A549 (cell line): ENCODE data around the gene CAMK2N2.

Experiments used
- CBX2 ChIP-seq: fragments of 200-600 bp; sonication (generic); IDR thresholded peaks from 2 replicates; pipeline ENCODE4 v1.6.1; 2016; ENCODE audit warnings: low read depth, mild to moderate bottlenecking, borderline replicate concordance
- CBX8 ChIP-seq: fragments of 200-600 bp; sonication (generic); IDR thresholded peaks from 2 replicates; pipeline ENCODE4 v1.6.1; 2016
- EP300 ChIP-seq, 2 experiments: fragments of >200 bp; sonication (Bioruptor Twin); formaldehyde crosslinking; IDR thresholded peaks; 2 replicates in 1 of 2; 3 replicates in 1 of 2; pipeline ENCODE4 v1.6.1; 2016 to 2017
- KDM1A ChIP-seq: fragments of 200-600 bp; sonication (generic); IDR thresholded peaks from 2 replicates; pipeline ENCODE4 v1.6.1; 2016; ENCODE audit warnings: low read depth, mild to moderate bottlenecking
- MYC ChIP-seq: IDR thresholded peaks from 2 replicates; pipeline ENCODE4 v1.6.1; 2012; ENCODE audit warnings: mild to moderate bottlenecking, inconsistent platforms, low read length, improper control_type of control experiment, borderline replicate concordance
- POLR2A ChIP-seq: IDR thresholded peaks from 2 replicates; pipeline ENCODE4 v1.6.1; 2012; ENCODE audit warnings: mild to moderate bottlenecking, low read length
- RAD21 ChIP-seq, 2 experiments: fragments of >200 bp in 1 of 2; sonication (Bioruptor Twin) in 1 of 2; formaldehyde crosslinking in 1 of 2; IDR thresholded peaks in 1 of 2; conservative IDR thresholded peaks in 1 of 2; 2 replicates in 1 of 2; 3 replicates in 1 of 2; pipeline ENCODE4 v1.6.1; 2012 to 2018; ENCODE audit warnings: inconsistent platforms in 1 of 2
- RCOR1 ChIP-seq: fragments of 150-350 bp; IDR thresholded peaks from 2 replicates; pipeline ENCODE4 v1.6.1; 2014; ENCODE audit warnings: antibody characterized with exemption, low read length, low read depth
- ZC3H11A ChIP-seq: fragments of 450-650 bp; IDR thresholded peaks from 2 replicates; pipeline ENCODE4 v1.6.1; 2014; ENCODE audit warnings: antibody characterized with exemption, mild to moderate bottlenecking
- TF ChIP-seq, protein P1 (sequence below): fragments of >200 bp; sonication (Bioruptor Twin); formaldehyde crosslinking; IDR thresholded peaks from 3 replicates; pipeline ENCODE4 v1.5.1; 2016
- TF ChIP-seq, protein P2 (sequence below): fragments of 200-600 bp; sonication (generic); IDR thresholded peaks from 2 replicates; pipeline ENCODE4 v1.6.1; 2016; ENCODE audit warnings: antibody characterized with exemption, mild to moderate bottlenecking, moderate library complexity

DNA sequence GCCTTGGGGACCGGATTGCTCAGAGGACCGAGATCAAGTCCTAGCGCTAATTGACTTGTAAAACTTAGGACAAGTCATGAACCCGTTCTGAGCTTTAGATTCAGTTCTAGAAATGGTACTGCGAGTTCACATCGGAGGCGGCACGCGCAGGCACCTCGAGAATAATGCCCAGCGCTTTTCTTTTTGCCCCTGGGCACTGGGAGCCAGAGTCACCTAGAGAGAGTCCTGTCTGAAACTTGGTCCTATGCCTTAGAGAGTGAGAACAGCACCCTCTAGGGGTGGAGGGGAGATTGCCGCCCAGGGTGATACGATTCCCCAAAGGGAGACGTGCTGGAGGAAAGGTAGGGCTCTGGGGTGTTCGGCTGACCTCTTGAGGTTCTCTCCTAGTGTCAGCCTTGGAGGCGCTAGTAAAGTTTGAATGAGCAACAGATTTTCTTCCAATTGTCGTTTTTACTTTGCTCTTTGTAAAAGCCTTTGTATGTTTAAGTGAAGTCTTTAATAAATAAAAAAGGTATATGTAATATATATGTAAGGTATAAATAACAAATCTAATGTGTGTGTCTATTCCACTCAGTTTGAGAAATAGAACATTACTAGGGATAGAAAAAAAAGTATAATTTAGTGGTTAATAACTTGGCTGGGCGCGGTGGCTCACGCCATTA lies 11.1 kb downstream of the CAMK2N2 start:
- TF ChIP-seq, protein P1, sequence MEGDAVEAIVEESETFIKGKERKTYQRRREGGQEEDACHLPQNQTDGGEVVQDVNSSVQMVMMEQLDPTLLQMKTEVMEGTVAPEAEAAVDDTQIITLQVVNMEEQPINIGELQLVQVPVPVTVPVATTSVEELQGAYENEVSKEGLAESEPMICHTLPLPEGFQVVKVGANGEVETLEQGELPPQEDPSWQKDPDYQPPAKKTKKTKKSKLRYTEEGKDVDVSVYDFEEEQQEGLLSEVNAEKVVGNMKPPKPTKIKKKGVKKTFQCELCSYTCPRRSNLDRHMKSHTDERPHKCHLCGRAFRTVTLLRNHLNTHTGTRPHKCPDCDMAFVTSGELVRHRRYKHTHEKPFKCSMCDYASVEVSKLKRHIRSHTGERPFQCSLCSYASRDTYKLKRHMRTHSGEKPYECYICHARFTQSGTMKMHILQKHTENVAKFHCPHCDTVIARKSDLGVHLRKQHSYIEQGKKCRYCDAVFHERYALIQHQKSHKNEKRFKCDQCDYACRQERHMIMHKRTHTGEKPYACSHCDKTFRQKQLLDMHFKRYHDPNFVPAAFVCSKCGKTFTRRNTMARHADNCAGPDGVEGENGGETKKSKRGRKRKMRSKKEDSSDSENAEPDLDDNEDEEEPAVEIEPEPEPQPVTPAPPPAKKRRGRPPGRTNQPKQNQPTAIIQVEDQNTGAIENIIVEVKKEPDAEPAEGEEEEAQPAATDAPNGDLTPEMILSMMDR, result peak; percentile 73
- TF ChIP-seq RAD21 (conservative IDR thresholded peaks at IDR 0.05 in 1 of 2, IDR thresholded peaks at IDR 0.05 in 1 of 2) (peak; percentile 62 to 63), POLR2A (no peak), KDM1A (no peak), ZC3H11A (no peak), RCOR1 (no peak), CBX2 (no peak), EP300 (IDR thresholded peaks at IDR 0.05) (no peak), MYC (no peak), CBX8 (no peak)
- TF ChIP-seq, protein P2, sequence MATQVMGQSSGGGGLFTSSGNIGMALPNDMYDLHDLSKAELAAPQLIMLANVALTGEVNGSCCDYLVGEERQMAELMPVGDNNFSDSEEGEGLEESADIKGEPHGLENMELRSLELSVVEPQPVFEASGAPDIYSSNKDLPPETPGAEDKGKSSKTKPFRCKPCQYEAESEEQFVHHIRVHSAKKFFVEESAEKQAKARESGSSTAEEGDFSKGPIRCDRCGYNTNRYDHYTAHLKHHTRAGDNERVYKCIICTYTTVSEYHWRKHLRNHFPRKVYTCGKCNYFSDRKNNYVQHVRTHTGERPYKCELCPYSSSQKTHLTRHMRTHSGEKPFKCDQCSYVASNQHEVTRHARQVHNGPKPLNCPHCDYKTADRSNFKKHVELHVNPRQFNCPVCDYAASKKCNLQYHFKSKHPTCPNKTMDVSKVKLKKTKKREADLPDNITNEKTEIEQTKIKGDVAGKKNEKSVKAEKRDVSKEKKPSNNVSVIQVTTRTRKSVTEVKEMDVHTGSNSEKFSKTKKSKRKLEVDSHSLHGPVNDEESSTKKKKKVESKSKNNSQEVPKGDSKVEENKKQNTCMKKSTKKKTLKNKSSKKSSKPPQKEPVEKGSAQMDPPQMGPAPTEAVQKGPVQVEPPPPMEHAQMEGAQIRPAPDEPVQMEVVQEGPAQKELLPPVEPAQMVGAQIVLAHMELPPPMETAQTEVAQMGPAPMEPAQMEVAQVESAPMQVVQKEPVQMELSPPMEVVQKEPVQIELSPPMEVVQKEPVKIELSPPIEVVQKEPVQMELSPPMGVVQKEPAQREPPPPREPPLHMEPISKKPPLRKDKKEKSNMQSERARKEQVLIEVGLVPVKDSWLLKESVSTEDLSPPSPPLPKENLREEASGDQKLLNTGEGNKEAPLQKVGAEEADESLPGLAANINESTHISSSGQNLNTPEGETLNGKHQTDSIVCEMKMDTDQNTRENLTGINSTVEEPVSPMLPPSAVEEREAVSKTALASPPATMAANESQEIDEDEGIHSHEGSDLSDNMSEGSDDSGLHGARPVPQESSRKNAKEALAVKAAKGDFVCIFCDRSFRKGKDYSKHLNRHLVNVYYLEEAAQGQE, result no peak
